Astrocyte (in vitro differentiated cells and primary cell): ENCODE measurements around the gene MUC4. TPM values are rescaled to one million over a fixed set of nuclear protein-coding genes. Genes with fewer than 3 reads are reported as not detected.
A peak's percentile ranks its signal among the peaks of the same experiment; 100 is the strongest.

ENCODE experiments used
- DNase-seq: peaks from one replicate; pipeline ENCODE4 v3.0.0-alpha.2; 2010; ENCODE audit warnings: low read depth
- FAIRE-seq: peaks from 2 replicates; lab custom pipeline; 2011; peaks lifted over from hg19 to GRCh38; lab: Jason Lieb, UNC
- H2AFZ ChIP-seq: 2 replicates; pipeline ENCODE4 v1.6.0; 2012; ENCODE audit warnings: low read depth, low read length, inconsistent platforms
- H3K27ac ChIP-seq: 2 replicates; pipeline ENCODE4 v1.5.1; 2011; ENCODE audit warnings: low read depth, low read length, inconsistent platforms
- H3K27me3 ChIP-seq: 2 replicates; pipeline ENCODE4 v1.6.0; 2011; ENCODE audit warnings: low read length, inconsistent platforms; ENCODE audit not compliant: insufficient read depth
- H3K36me3 ChIP-seq: 2 replicates; pipeline ENCODE4 v1.5.1; 2011; ENCODE audit warnings: low read length, inconsistent platforms; ENCODE audit not compliant: insufficient read depth
- H3K4me1 ChIP-seq: 2 replicates; pipeline ENCODE4 v1.5.1; 2011; ENCODE audit warnings: low read length, inconsistent platforms; ENCODE audit not compliant: insufficient read depth
- H3K4me2 ChIP-seq: 2 replicates; pipeline ENCODE4 v1.6.0; 2012; ENCODE audit warnings: low read length, inconsistent platforms
- H3K4me3 ChIP-seq: 2 replicates; pipeline ENCODE4 v1.5.1; 2011; ENCODE audit warnings: low read depth, mild to moderate bottlenecking, low read length, inconsistent platforms; ENCODE audit not compliant: insufficient read depth
- H3K79me2 ChIP-seq: 2 replicates; pipeline ENCODE4 v1.6.0; 2012; ENCODE audit warnings: mild to moderate bottlenecking, low read length, inconsistent platforms; ENCODE audit not compliant: insufficient read depth
- H3K9ac ChIP-seq: 2 replicates; pipeline ENCODE4 v1.6.0; 2012; ENCODE audit warnings: mild to moderate bottlenecking, low read length, inconsistent platforms
- H3K9me3 ChIP-seq: 2 replicates; pipeline ENCODE4 v1.5.1; 2012; ENCODE audit warnings: low read depth, mild to moderate bottlenecking, low read length, inconsistent platforms; ENCODE audit not compliant: insufficient read depth
- H4K20me1 ChIP-seq: 2 replicates; pipeline ENCODE4 v1.6.0; 2012; ENCODE audit warnings: low read length, inconsistent platforms; ENCODE audit not compliant: insufficient read depth
- H3K27ac Mint-ChIP-seq: one replicate; pipeline ENCODE4 v1.8.0; 2021; ENCODE audit warnings: mild to moderate bottlenecking, mixed read lengths; ENCODE audit not compliant: unreplicated experiment
- H3K27me3 Mint-ChIP-seq: one replicate; pipeline ENCODE4 v1.8.0; 2021; ENCODE audit warnings: low read depth, mixed read lengths; ENCODE audit not compliant: unreplicated experiment
- H3K36me3 Mint-ChIP-seq: one replicate; pipeline ENCODE4 v1.8.0; 2021; ENCODE audit warnings: low read depth, mixed read lengths; ENCODE audit not compliant: unreplicated experiment
- H3K4me1 Mint-ChIP-seq: one replicate; pipeline ENCODE4 v1.8.0; 2021; ENCODE audit warnings: low read depth, mixed read lengths; ENCODE audit not compliant: unreplicated experiment
- H3K4me3 Mint-ChIP-seq: one replicate; pipeline ENCODE4 v1.8.0; 2021; ENCODE audit warnings: mild to moderate bottlenecking, moderate library complexity, mixed read lengths; ENCODE audit not compliant: unreplicated experiment
- H3K9me3 Mint-ChIP-seq: one replicate; pipeline ENCODE4 v1.8.0; 2021; ENCODE audit warnings: mild to moderate bottlenecking, mixed read lengths; ENCODE audit not compliant: unreplicated experiment
- CTCF ChIP-seq: IDR thresholded peaks from 2 replicates; pipeline ENCODE4 v1.5.1; 2011; ENCODE audit warnings: low read depth, mild to moderate bottlenecking, inconsistent platforms, low read length, moderate library complexity; ENCODE audit not compliant: insufficient read depth
- EZH2 ChIP-seq: IDR thresholded peaks from 2 replicates; pipeline ENCODE4 v1.6.1; 2012; ENCODE audit warnings: mild to moderate bottlenecking, low read length, inconsistent platforms; ENCODE audit not compliant: insufficient read depth
- total RNA-seq: library from RNA; stranded (reverse); gene quantifications from 2 replicates; pipeline ENCODE4 v1.2.1, GENCODE V29; 2021

Gene MUC4
- total RNA-seq, 1 donor from 2014 or later, result 0.05 TPM

GRCh38 chr3:195859061-195859845 is 47.5 kb upstream of the MUC4 start:
- no peak overlapping the region for H3K27ac Mint-ChIP-seq
- peak overlapping the region; percentile 32 for H3K4me3 ChIP-seq
- peaks cover 11% of the 10 kb centered on the region for H3K4me1 ChIP-seq
- no peaks in the 10 kb centered on the region for H3K9me3 Mint-ChIP-seq
- H3K36me3 Mint-ChIP-seq, result peaks cover 3% of the 10 kb centered on the region
- H2AFZ ChIP-seq, result peak overlapping the region; percentile 13
- no peaks in the 10 kb centered on the region for H3K79me2 ChIP-seq
- H3K4me1 Mint-ChIP-seq, result no peaks in the 10 kb centered on the region
- H3K4me3 Mint-ChIP-seq, result no peak overlapping the region
- peak; percentile 97 for TF ChIP-seq CTCF
- TF ChIP-seq EZH2, result no peak
- H4K20me1 ChIP-seq, result no peaks in the 10 kb centered on the region
- DNase-seq (peak; percentile 23), FAIRE-seq (no peak)
- H3K27me3 ChIP-seq, result no peaks in the 10 kb centered on the region
- no peaks in the 10 kb centered on the region for H3K36me3 ChIP-seq
- H3K27me3 Mint-ChIP-seq, result peaks cover 2% of the 10 kb centered on the region
- peak overlapping the region; percentile 5 for H3K9ac ChIP-seq
- no peaks in the 10 kb centered on the region for H3K9me3 ChIP-seq
- no peak overlapping the region for H3K27ac ChIP-seq
- peak overlapping the region; percentile 69 for H3K4me2 ChIP-seq

- no peak overlapping the region for H3K27ac Mint-ChIP-seq
- Histone ChIP-seq H3K4me2 (no peak overlapping the region), H3K36me3 (no peaks in the 10 kb centered on the region), H2AFZ (no peak overlapping the region), H4K20me1 (no peaks in the 10 kb centered on the region), H3K27me3 (no peaks in the 10 kb centered on the region), H3K9ac (no peak overlapping the region), H3K27ac (no peak overlapping the region), H3K4me1 (peaks cover 4% of the 10 kb centered on the region), H3K9me3 (no peaks in the 10 kb centered on the region), H3K79me2 (no peaks in the 10 kb centered on the region), H3K4me3 (no peak overlapping the region)
- peaks cover 3% of the 10 kb centered on the region for H3K36me3 Mint-ChIP-seq
- DNase-seq (no peak), FAIRE-seq (no peak)
- no peak overlapping the region for H3K4me3 Mint-ChIP-seq
- H3K4me1 Mint-ChIP-seq, result no peaks in the 10 kb centered on the region
- TF ChIP-seq EZH2 (no peak), CTCF (no peak)
- no peaks in the 10 kb centered on the region for H3K9me3 Mint-ChIP-seq
- H3K27me3 Mint-ChIP-seq, result peaks cover 2% of the 10 kb centered on the region
Measured at GRCh38 chr3:195856410-195857084, 44.8 kb upstream of the MUC4 start.
